EH (cell line): Measurements from ENCODE around the gene PJA1.
A peak's percentile ranks its signal among the peaks of the same experiment; 100 is the strongest.

Experiments used
- DNase-seq: peaks from one replicate; pipeline ENCODE4 v3.0.0-alpha.2; 2015; ENCODE audit warnings: low read depth

Gene PJA1

DNA sequence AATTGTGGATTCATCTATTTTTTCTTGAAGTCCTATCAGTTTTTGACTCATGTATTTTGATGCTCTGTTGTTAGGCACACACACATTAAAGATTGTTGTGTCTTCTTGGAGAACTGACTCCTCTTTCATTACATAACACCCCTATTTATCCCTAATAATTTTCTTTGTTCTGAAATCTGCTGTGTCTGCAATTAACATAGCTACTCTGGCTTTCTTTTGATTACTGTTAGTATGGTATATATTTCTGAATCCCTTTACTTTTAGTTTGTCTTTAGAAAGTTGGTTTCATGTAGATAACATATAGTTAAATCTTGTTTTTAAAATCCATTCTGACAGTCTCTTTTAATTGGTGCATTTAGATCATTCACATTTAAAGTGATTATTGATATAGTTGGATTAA is 5.1 kb upstream of the PJA1 start:
- DNase-seq, result no peak

DNA sequence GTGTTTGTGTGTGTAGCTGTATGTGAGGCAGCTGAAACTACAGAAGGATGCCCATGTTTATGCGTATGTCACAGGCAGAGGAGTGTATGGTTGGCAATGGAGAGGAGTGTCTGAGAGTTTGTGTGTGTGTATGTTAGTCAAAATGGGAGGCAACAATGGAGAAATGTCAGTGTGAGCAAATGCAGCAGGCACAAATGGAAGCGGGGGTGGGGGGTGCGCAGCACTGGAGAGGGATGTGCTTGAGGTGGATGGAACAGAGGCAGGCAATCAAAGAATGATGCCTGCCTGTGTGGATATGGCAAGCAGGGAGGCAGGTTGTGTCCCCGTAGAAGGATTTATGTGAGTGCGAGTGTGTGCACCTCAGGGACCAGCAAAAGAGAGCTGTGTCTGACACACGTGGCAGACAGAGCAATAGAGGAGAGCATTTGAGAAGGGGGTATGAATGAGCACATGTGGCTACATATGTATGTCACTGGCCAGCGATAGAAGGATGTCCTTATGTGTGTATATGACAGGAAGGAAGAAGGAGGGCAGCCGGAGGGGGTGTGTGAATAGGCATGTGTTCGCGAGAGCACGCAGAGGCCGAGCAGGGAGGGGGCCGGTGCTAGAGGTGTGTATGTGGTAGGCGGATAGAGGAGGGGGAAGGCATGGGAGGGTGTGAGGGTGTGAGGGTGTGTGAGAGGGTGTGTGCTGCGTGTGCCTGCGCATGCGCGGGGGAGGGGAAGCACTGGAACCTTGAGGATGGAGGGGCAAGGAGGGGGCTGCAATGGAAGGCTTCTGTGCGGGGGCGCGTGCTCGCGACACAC is 1.1 kb downstream of the PJA1 start:
- DNase-seq, result peak; percentile 16

DNA sequence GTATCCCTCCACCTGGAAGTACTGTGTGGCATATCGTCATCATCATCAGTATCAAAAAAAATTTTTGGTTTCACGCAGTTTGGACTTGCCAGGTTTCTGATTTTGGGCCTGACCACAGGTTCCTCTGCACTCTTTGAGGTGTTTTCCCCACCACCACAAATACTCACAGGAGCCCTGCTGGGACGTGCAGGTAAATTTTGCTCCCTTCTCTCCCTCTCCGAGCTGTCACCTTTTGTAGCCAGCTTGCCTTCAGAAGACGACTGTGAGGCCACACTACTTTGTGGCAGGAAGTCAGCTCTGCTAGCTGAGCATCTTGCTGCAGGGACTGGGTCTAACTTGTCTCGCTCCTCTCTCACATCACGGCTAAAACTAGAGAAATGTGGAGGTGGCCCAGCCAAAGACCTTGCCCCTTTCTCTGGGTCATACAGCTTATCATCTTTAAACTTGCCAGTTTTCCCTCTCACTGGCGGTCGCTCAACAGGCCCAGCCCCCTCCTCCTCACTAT is 2.8 kb downstream of the PJA1 start:
- DNase-seq, result no peak

DNA sequence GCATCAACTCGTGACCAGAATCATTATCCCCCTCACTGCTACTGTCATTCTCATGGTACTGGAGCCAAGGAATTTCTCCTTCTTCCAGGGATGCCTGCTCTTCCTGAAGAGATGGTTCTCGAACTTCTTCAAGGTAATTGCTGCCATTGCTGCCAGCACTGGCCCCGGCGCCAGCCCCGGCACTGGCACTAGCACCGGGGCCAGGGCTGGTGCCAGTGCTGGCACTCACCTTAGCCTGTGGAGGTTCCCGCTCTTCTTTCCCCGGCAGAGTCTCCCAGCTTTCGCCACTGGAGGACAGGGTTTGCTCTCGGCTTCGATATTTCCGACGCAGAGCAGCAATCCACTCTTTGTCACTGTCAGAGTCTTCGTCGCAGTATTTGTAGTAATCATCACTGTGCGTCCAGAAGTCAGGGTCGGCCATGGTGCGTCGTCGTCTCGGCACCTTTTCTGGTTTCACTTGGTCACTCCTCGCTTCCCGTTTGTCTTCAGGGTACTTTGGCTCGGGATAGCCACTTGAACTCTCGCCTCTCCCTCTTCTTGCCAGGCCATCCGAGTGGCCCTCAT is 3.4 kb downstream of the PJA1 start:
- no peak for DNase-seq

DNA sequence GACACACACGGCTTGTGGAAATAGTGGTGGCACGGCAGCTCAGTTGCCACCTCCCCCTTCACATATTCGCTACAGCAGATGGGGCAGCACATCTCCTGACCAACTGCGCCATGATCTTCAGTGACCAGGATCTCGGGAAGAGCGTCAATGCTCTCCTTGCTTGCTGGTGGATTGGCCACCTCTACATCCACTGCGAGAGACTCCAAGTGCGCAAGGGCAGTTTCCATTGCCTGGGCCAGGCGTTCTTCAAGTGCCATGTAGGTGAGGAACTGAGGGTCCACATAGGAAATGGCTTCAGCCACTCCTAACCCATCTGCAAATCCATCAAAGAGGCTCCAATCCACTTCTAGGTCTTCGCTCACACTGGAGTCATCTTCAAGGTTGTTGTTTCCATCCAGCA is 3.9 kb downstream of the PJA1 start:
- DNase-seq, result no peak

DNA sequence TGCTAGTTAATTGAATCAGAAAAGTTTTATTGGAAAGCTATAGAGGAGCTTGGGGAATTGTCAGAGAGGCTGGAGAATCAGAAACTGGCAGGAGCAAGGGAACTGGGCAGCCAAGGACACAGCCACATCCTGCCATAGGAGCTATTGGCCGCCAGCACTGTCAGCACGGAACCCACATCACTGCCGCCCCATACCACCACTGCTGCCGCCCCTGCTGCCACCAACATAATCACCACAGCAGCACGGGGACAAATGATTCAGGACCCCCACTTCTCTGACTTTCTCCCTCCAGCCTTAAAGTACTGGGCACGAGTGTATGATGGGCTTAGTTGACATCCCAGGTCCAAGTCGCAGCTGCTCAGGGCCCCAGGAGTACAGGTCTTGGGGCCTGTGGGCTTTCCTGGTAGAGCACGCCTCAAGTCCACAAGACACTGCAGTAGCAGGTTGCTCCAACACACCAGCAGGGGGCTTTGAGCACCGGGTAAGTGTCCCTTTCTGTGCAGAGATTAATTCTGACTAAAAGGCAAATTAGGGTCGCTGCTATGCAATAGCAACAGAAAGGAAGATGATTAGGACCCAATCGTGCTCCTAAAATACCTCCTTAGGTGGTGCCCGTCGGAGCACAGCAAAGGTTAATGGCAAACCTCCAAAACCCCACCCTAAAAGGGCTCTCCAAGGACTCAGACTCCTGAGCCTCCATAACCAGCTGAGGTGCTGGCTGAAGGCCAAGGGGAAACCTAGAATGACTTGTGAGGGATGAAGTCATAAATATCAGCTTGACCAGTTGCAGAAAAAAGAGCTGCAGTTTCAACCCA is 6.9 kb downstream of the PJA1 start:
- peak; percentile 54 for DNase-seq

DNA sequence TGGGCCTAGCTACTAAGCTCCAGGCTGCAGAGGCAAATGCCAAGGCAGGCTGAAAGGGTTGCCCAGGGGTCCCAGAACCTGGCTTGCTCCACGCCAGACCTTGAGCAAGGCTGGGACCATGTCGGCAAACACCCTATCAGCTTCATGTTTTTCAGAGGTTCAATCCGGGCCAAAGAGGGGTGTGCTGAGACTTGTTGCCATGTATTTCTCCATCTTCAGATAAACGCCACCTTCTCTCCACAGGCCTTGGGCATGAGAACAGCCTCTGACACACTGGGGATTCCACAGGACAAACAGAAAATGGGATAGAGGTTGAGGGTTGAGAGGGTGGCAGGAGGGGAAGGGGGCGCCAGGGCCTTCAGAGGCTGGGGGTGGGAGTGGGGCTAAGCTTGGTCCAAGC is 8.6 kb downstream of the PJA1 start:
- no peak for DNase-seq

DNA sequence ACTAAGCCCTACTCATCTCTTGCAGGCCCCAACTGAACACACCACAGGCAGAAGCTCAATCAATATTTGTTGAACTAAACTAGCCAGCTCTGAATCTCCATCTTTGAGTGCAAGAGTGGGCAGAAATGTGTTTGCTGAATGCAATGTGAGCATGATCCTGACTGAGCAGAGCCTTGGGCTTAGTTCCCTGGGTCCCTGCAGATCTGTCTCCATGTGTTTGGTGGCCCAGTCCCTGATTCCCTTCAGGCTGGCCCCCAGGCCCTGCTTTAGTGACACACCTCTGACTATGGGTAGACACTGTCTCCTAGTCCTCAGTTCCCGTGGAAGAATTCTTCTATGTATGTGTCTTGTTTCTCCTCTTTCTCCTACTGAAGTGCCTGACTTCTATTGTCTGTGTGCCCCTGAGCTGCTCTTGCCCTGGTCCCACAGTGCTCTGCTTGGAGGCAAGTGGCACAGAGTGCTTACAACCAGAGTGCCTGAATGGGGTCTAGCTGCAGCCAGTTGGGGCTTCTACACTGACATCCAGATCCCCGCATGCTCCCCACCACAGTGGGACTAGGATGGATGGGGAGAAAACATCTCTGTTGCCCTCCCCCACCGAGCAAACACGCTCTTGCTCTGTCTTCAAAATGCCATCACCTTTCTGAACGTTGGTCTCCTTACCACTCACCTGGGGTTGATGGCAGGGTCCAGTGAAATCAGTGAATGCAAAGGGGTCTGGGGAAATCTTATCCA is 9.3 kb downstream of the PJA1 start:
- no peak for DNase-seq

DNA sequence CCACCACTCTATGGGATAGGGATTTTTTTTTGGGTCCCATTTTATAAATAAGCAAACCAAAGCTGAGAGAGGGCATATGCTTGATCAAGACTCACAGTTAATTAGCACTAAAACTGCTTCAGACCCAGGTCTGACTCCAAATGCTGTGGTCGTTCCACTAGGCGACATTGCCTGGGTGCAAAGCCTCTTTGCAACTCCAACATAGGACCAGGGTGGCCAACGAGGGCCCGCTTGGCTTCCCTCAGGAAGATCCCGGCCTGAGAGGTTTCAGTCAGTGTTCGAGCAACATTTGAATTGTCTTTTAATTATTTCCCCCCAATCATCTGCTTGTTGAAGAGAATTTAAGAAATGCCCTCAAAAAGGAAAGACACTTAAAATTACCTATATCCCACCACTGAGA is 11.2 kb downstream of the PJA1 start:
- no peak for DNase-seq

DNA sequence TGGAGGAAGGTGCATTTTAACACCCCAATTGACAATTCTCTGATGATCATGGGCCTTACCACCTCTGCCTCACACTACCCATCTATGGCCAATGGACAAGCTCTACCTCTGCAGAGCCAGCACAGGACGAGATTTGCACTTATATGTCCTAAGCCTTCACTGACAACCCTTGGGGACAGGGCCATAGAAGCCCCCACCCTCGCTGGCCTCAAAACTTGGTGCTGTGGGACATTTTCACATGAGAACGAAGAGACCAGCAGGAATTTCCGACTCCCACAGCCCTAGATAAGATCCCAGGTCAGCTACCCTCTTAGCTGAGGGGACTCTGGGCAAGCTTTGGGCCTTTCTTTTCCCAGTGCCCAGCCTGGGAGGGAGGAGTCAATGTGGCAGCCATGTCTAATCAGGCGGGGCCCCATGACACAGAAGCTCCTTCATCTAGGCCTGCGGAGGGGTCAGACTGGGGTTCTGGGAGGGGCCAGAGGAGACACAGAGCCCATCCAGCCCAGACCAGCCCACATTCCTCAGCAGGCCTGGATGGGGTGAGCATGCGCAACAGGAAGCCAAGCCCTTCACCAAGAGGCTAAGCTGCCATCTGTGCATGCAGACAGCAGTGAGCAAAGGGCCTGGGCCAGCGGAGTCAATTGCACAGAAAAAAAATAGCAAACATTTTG is 12.1 kb downstream of the PJA1 start:
- peak; percentile 30 for DNase-seq

DNA sequence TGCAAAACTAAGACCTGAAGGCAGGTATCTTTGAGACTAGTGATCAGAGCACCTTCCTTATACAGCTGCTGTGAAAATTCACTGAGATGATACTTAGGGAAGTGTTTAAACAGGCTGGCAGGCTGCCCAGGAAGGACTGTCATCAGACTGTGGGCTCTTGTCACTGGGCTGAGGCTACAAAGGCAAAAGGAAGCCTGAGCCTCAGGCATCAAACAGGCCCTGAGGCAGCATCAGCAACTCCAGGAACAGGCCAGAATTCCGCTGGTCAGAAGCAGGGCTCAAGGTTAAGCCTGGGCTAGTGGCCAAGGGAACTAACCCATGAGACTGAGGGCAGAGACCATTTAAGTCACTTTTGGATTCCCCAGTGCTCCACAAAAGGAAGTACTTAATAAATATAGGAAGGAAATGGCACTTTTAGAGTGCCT is 12.8 kb downstream of the PJA1 start:
- peak; percentile 67 for DNase-seq

DNA sequence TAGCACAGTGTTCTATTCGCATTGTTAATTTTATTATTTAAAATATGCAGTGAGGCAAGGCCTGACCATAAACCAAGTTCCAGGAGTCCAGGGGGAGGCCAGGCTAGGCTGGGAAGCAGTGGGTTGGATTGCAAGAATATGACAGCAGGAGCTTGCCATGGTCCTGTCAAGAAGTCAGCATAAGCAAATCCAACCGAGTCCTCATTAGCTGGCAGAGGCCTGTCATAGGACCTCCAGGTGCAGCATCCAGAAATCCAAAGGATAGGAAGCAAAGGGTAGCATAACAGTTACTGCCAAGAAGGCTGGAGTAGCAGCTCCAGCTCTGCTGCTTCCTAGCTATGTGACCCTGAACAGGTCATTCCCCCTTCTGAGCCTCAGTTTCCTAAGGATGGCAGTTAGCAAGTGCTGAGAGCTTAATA is 13.4 kb downstream of the PJA1 start:
- DNase-seq, result no peak

DNA sequence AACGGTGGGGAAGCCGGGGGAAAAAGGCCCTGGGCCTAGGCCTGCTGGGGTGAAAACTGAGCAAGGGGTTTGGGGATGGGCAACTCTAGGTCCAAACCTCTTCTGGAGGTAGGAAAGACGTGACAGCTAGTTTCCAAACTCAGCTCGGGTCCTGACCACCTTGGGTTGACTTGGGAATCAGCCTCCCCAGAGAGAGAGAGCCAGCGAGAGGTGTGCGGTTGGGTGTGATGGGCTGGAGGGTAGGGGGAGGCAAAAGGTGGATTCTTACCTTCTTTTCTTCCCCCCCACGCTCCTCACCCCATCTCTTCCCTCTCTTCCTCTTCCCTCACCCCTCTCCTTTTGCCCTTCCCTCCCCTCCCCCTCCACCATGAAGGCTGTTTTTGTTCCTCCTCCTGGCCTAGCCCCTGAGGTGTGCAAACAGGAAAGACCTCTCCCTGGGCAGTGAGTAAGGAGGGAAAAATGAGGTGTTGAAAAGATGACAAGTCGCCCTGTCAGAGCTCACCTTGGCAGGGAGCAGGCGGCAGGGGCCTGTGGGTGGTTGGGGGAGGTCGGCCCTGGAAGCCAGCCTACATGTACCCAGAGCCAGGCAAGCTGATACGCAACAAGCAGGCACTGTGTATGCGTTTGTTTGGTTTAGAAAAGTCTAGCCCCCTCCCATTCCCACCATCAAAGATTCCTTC is 14.8 kb downstream of the PJA1 start:
- DNase-seq, result no peak

DNA sequence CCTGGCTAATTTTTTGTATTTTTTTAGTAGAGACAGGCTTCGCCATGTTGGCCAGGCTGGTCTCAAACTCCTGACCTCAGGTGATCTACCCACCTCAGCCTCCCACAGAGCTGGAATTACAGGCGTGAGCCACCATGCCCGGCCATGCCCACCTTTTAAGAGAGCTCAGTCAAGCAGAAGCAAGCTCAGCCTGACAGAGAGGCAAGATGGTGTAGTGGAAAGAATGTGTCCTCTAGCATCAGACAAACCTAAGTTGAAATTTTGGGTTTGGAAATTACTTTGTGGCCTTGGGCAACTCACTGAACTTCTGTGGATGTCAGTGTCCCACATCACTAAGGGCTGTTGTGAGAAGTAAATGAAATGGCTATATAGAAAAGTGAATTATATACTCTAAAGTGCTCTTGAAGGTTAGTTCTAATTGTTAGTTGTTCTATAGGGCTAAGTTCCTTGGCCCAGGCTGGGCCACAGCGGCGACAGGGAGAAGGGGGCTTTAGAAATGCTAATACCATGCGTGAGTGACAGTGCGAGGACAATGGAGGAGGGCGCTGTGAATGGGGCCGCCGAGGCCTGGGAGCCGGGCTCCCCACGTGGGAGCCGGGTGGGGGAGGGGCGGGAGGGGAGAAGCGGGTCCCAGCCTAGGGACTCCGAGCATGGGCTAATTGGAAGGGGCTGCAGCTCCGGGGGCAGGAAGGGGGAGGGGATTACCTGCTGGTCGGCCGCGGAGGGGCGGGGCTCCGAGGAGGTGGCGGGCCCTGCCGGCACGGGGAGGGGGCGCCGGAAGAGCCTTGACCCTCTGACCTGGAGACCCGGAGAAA is 15.6 kb downstream of the PJA1 start:
- no peak for DNase-seq

DNA sequence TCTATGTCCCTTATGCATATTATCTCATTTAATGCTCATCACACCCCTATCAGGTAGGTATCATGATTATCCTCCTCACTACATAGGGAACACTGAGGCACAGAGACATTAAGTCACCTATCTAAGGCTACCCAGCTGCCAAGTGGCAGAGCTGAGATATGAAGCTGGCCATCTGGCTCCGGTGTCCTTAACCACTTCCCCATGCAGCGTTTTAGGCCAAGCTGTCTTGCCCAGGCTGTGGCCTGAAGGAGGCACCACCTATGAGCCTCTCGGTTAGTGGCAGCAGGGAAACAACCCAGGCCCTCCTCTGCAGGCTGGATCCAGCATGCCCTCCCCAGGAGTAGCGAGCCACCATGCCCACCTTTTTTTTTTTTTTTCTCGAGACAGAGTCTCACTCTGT is 16.3 kb downstream of the PJA1 start:
- DNase-seq, result no peak

DNA sequence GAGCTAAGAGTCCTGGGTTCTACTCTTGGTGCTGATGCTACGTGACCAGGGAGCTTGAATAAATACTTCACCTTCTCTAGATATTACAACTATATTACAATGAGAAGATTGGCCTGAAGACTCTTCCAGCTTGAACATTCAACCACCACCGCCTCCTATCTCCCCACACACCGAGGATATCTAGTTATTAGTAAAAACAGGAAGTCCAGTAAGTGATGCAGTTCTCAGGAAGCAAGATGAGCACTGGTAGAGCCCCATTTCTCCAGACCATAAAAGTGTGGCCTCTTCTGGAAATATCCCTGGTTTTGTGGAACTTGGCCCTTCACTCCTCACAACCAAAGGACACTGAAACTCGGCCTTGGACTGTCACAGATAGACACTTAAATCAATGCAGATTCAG is 18.5 kb downstream of the PJA1 start:
- DNase-seq, result no peak

DNA sequence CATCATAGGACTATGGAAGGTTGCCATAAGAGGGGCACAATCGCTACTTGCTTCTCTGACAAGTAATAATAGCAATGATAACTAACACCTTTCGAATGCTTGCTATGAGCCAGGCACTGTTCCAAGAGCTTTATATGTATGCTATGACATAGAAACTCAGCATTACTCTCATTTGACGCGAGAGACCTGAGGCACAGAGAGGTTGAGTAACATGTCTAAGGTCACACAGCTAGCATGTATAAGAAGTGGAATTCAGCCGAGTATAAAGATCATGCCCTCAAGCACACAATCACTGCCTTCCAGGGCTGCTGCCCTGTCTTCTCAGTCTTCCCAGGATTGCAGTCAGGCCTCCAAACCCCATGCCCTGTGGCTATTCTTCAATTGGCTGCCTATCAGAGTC is 19.5 kb downstream of the PJA1 start:
- DNase-seq, result no peak

DNA sequence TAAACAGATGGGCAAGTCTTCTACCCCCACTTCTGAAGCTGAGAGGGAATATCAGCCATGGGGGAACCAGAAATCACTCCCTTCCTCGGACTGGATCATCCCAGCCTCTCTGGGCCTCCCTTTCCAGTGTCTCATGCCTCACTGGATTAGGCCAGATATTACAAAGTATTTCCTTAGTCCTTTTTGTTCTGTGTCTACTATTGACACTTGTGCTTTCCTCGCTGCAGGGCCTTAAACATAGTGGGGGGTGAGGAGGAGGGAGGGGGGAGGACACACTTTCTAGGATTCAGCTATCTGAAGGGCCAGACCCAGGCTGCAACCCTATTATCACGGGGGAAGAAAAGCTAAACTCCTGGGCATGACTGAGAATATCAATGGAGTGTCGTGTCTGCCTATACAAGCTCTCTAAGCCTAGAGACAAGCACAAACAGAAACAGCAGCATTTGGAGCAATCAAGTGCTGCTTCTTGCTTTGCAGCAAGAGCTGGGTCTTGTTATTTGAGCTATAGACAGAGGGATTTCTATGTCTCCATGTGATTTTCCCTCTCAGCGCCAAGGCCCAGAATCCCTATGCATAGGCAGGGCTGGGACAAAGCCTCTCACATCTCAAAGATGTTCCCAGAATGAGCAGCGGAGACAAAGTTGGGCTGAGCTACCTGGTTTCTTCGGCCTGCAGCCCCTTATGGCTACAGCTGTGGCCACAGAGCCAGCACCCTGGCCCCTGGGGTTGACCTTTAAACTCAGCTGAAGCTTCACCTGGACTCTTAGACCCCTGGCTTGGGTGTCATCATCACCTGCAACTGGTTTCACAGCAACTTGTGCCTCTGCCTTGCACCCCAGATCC is 20.2 kb downstream of the PJA1 start:
- DNase-seq, result no peak

DNA sequence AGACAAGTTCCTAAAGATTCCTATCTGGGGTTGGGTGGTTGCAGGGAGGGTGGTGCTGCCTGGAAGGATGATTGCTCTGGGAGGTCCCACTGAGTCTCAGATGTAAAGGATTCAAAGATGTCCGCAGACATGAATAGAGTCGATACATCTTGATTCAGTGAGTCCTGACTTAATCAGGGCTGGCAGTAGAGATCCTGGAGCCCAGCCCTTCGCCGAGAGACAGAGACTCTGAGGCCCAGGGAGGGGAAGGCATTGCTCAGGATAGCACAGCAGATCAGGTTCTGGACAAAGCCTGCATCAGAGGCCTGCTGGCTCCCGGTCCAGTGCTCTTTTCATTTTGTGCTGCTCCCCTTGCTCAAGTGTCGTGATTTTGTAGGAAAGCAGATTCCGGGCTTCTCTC is 21.7 kb downstream of the PJA1 start:
- DNase-seq, result no peak
